ENCODE results near the gene DERL2. TPM values are rescaled to one million over a fixed set of nuclear protein-coding genes. Genes with fewer than 3 reads are reported as not detected.

The DERL2 gene
- total RNA-seq: 10 to 100 TPM; 31.2 to 47.9 (median 43.2) TPM
- long read RNA-seq, full-length matches to known transcripts: 11 of 16 reads
- long read RNA-seq, partial matches to known transcripts: 0 of 16 reads
- long read RNA-seq, other reads (novel, unspliced or antisense): 5 of 16 reads

DNA sequence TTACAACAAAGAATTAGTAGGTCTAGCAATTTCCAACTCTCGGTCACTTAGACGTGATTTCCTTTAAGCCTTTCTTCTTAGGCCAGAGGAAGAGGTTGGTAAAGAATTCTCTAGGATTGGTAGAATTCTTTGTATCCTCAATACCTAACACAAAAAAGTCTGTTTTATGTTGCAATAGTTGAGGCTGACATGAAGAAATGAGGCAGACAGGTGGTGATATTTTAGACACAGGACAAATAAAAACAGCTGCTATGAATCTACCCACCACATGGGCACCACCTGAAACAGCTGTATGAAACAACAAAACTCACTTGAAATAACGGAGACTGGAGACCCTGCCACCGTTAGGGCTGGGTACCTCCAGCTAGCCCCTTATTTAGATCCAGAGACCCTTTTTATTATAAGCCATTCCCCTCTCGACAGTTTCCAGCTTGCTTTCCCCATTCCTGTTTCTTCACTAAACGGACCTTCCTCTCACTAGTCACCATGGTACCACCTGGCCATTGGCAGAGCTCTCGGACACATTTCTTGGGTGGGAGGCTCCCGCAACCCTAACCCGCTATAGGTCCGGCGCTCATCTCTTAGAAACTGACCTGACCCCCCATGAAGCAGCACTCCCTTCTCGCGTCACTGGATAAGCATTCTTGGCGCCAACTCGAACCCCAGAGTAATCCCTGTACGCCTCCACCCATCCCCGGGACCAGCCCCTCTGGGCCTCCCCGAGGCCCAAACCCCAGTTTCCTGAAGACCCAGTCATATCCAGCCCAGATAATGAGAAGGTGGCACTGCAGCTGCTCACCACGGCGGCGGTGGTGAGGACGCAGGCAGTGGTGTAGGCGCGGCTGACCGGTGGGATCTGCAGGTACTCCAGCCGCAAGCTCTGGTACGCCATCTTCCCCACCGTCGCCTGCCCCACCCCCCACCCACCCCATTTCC, at the start of gene DERL2:
TSS of gene DERL2 (minus strand) at position 909 of the 936 bp plus-strand sequence. CDS start at position 892, 17 bp downstream.
- Histone ChIP-seq H3K4me3 (peak within 1 kb of the TSS; percentile 85 to 98 (median 91)), H3K27me3 (no peaks in the 10 kb centered on the region), H3K27ac (peak within 1 kb of the TSS; percentile 96 to 99 (median 98)), H3K9me3 (no peaks in the 10 kb centered on the region), H3K4me1 (peaks cover 0 to 27% (median 9%) of the 10 kb centered on the region in 4 donors), H3K36me3 (peaks cover 0 to 51% (median 23%) of the 10 kb centered on the region in 4 donors)
- 7% methylated on average over 20 of the region's 29 CpGs for WGBS (ENCODE audit: insufficient coverage, low coverage, low lambda C conversion rate, missing lambda C conversion rate)
- peak; percentile 1 to 9 (median 4) for ATAC-seq
- intact Hi-C loops (cut with DNase I): no loop called here
- no peak for TF ChIP-seq POLR2A (IDR thresholded peaks at IDR 0.05)
- no peak for TF ChIP-seq CTCF (IDR thresholded peaks at IDR 0.05)
- DNase-seq: no peak

DNA sequence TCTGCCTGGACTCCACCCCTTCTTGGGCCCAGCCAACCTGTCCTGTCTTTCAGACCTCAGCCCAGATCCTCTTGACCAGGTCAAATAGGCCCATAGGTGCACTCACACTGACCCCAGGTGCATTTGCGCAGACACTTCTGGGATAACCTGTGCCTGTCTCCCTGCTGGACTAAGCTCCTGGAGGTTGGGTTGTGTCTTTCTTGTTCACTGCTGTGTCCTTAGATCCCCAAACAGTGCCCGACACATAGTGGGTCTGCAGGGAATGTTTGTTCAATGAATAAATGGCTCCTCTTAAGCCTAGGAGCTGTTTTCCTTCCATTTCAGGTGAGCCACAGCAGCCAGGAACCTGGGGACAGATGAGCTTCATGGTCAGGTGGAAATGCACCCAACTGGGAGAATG, 49.5 kb upstream of the DERL2 start:
- ATAC-seq (no peak), DNase-seq (no peak)

DNA sequence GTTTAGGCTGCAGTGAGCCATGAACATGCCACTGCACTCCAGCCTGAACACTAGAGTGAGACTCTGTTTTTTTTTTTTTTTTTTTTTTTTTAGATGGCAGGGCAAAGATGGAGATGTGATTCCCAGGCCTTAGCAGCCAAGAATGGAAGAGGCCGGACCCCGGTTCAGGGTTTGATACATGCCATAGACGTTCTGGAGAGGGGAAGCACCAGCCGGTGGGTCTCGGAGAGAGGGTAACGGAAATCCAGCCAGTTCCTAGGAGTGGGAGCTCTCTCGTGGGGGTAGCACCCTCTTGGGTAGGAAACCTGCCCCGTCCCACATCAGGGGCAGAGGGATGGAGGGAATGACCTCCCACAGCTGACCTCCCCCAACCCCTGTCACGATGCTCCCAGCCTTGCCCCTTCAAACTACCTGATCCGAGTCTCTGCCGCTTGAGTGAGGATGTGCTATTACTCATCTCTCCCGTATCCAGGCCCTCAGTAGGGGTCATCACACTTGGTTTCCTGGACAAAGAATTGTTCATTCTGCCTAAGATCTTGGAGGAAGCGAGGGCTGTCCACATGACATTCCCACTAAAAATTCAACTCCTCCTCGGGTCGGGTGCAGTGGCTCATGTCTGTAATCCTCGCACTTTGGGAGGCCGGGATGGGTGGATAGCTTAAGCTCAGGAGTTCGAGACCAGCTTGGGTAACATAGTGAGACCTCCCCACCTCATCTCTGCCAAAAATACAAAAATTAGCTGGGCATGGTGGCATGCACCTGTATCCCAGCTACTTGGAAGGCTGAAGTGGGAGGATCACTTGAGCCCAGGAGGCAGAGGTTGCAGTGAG, 47.7 kb upstream of the DERL2 start:
- Histone ChIP-seq H3K9me3 (no peaks in the 10 kb centered on the region), H3K4me1 (no peaks in the 10 kb centered on the region), H3K36me3 (no peaks in the 10 kb centered on the region), H3K27ac (no peak overlapping the region), H3K27me3 (no peaks in the 10 kb centered on the region), H3K4me3 (no peak overlapping the region)
- WGBS (ENCODE audit: insufficient coverage, low coverage, low lambda C conversion rate, missing lambda C conversion rate): no CpG with 5 or more reads among the region's 18 CpGs
- no peak for TF ChIP-seq CTCF (IDR thresholded peaks at IDR 0.05)
- no peak for TF ChIP-seq POLR2A (IDR thresholded peaks at IDR 0.05)
- intact Hi-C loops (cut with DNase I): no loop called here
- DNase-seq (no peak), ATAC-seq (peak in 1 of 4 donors; percentile 7)

More for the DNA sequence above, 49.5 kb upstream of the DERL2 start:
- no peaks in the 10 kb centered on the region for H3K27me3 ChIP-seq
- 25% methylated on average over 1 of the region's 2 CpGs for WGBS (ENCODE audit: insufficient coverage, low coverage, low lambda C conversion rate, missing lambda C conversion rate)
- H3K9me3 ChIP-seq: no peaks in the 10 kb centered on the region
- no peaks in the 10 kb centered on the region for H3K4me1 ChIP-seq
- TF ChIP-seq CTCF (IDR thresholded peaks at IDR 0.05): no peak
- no peak for TF ChIP-seq POLR2A (IDR thresholded peaks at IDR 0.05)
- no peak overlapping the region for H3K27ac ChIP-seq
- intact Hi-C loops (cut with DNase I): no loop called here
- H3K4me3 ChIP-seq: no peak overlapping the region
- H3K36me3 ChIP-seq: no peaks in the 10 kb centered on the region

- Histone ChIP-seq H3K4me3 (no peak overlapping the region), H3K9me3 (no peaks in the 10 kb centered on the region), H3K27me3 (no peaks in the 10 kb centered on the region), H3K36me3 (no peaks in the 10 kb centered on the region), H3K4me1 (no peaks in the 10 kb centered on the region), H3K27ac (no peak overlapping the region)
- WGBS (ENCODE audit: insufficient coverage, low coverage, low lambda C conversion rate, missing lambda C conversion rate): no CpG with 5 or more reads among the region's 8 CpGs
- DNase-seq (no peak), ATAC-seq (no peak)
- no peak for TF ChIP-seq POLR2A (IDR thresholded peaks at IDR 0.05)
- TF ChIP-seq CTCF (IDR thresholded peaks at IDR 0.05): no peak
- intact Hi-C loops (cut with DNase I): no loop called here
Observed at GRCh38 chr17:5532581-5532980, 46.6 kb upstream of the DERL2 start.
